HepG2 (cell line): ENCODE results near the gene SEC24B. TPM values are rescaled to one million over a fixed set of nuclear protein-coding genes. Genes with fewer than 3 reads are reported as not detected.
A peak's percentile ranks its signal among the peaks of the same experiment; 100 is the strongest.

ENCODE experiments used
- ATAC-seq: fragments of 200-7000 bp; cut with Tn5 transposase; 3 replicates; pipeline ENCODE4 v1.9.1; 2020; ENCODE audit warnings: mild to moderate bottlenecking, moderate library complexity
- BruUV-seq: library from RNA; stranded (reverse); fragments of 400-500 nt; replicated peaks from 2 replicates; lab custom pipeline; 2021; lab: Mats Ljungman, UMichigan
- CTCF ChIA-PET: fragments of 300-600 bp; formaldehyde crosslinking; extraction: SDS; loops from one replicate; lab custom pipeline; 2021; ENCODE audit warnings: low total read pairs, inconsistent platforms, low intra/inter-chr PET ratio; lab: Yijun Ruan, JAX
- POLR2A ChIA-PET: fragments of 350-600 bp; sonication (Branson Sonifier 250); formaldehyde crosslinking; loops from one replicate; lab custom pipeline; 2020; ENCODE audit warnings: antibody characterized with exemption, inconsistent platforms; lab: Yijun Ruan, JAX
- DNase-seq: peaks from one replicate; pipeline ENCODE4 v3.0.0-alpha.2; 2015; ENCODE audit warnings: low spot score
- FAIRE-seq: peaks from 3 replicates; lab custom pipeline; 2011; peaks lifted over from hg19 to GRCh38; lab: Jason Lieb, UNC
- H2AFZ ChIP-seq: one replicate; pipeline ENCODE4 v1.6.1; 2011; ENCODE audit warnings: low read length, inconsistent platforms
- H3K27ac ChIP-seq: fragments of 300-600 bp; 3 replicates; pipeline ENCODE4 v1.8.0; 2011; ENCODE audit warnings: mixed run types, mild to moderate bottlenecking, mixed read lengths, low read length, inconsistent platforms; ENCODE audit not compliant: insufficient read depth; ENCODE audit errors: extremely low read length
- H3K27me3 ChIP-seq, 2 experiments: fragments of 200-600 bp in 1 of 2; 2 replicates in 1 of 2; 3 replicates in 1 of 2; pipeline versions ENCODE4 v1.6.0 to v1.8.0; 2011; ENCODE audit warnings: low read length in 2 of 2, mild to moderate bottlenecking in 2 of 2, moderate library complexity in 2 of 2, inconsistent platforms in 1 of 2; ENCODE audit not compliant: insufficient read depth in 2 of 2, control insufficient read depth in 1 of 2
- H3K36me3 ChIP-seq, 2 experiments: fragments of 200-600 bp in 1 of 2; replicated peaks in 1 of 2; 2 replicates in 1 of 2; 3 replicates in 1 of 2; pipeline versions ENCODE4 v1.5.1 to v1.8.0; 2011; ENCODE audit warnings: low read length in 2 of 2, inconsistent platforms in 1 of 2; ENCODE audit not compliant: insufficient read depth in 2 of 2, control insufficient read depth in 1 of 2
- H3K4me1 ChIP-seq: 2 replicates; pipeline ENCODE4 v1.5.1; 2012; ENCODE audit warnings: low read length, inconsistent platforms; ENCODE audit not compliant: insufficient read depth
- H3K4me2 ChIP-seq: 2 replicates; pipeline ENCODE4 v1.6.0; 2011; ENCODE audit warnings: low read depth, low read length, inconsistent platforms
- H3K4me3 ChIP-seq, 3 experiments: fragments of 200-600 bp in 1 of 3; sonication (generic), shearing (Covaris generic) in 1 of 3; replicated peaks in 1 of 3; 2 replicates each; pipeline ENCODE4 v1.5.1; 2011 to 2016; ENCODE audit warnings: low read length in 3 of 3, inconsistent platforms in 2 of 3, low read depth in 2 of 3, mild to moderate bottlenecking in 2 of 3, control low read depth in 1 of 3, mixed read lengths in 1 of 3; ENCODE audit not compliant: insufficient read depth in 1 of 3
- H3K79me2 ChIP-seq: one replicate; pipeline ENCODE4 v1.6.1; 2011; ENCODE audit warnings: low read length, inconsistent platforms; ENCODE audit not compliant: insufficient read depth
- H3K9ac ChIP-seq: 2 replicates; pipeline ENCODE4 v1.6.0; 2011; ENCODE audit warnings: mild to moderate bottlenecking, low read depth, low read length, inconsistent platforms; ENCODE audit not compliant: insufficient read depth
- H3K9me3 ChIP-seq: 2 replicates; pipeline ENCODE4 v1.5.1; 2012; ENCODE audit warnings: mild to moderate bottlenecking, low read length
- H4K20me1 ChIP-seq: 2 replicates; pipeline ENCODE4 v1.6.0; 2011; ENCODE audit warnings: inconsistent platforms, mild to moderate bottlenecking, low read length, moderate library complexity; ENCODE audit not compliant: insufficient read depth
- BRD4 ChIP-seq: sonication (generic); formaldehyde crosslinking; IDR thresholded peaks from 2 replicates; pipeline ENCODE4 v1.4.0; 2020; ENCODE audit warnings: missing genetic modification reagents
- IKZF4 ChIP-seq: sonication (generic); formaldehyde crosslinking; IDR thresholded peaks from 2 replicates; pipeline ENCODE4 v1.5.1; 2020; ENCODE audit warnings: borderline replicate concordance, mild to moderate bottlenecking, low read depth, missing genetic modification reagents; ENCODE audit errors: not compliant biosample characterization
- KDM5A ChIP-seq: fragments of 200-600 bp; sonication (generic); IDR thresholded peaks from 2 replicates; pipeline ENCODE4 v1.7.0; 2018; ENCODE audit warnings: antibody characterized with exemption, mild to moderate bottlenecking, low read length, borderline replicate concordance
- MAFK ChIP-seq, 2 experiments: IDR thresholded peaks in 1 of 2; conservative IDR thresholded peaks in 1 of 2; 2 replicates each; pipeline ENCODE4 v1.6.1; 2011; ENCODE audit warnings: improper control_type of control experiment in 2 of 2, low read length in 2 of 2
- SMC3 ChIP-seq: IDR thresholded peaks from 2 replicates; pipeline ENCODE4 v1.6.1; 2011; ENCODE audit warnings: low read length, improper control_type of control experiment
- ZNF33A ChIP-seq: sonication (generic); formaldehyde crosslinking; IDR thresholded peaks from 2 replicates; pipeline ENCODE4 v1.5.1; 2020; ENCODE audit warnings: missing genetic modification reagents, mild to moderate bottlenecking, moderate library complexity, borderline replicate concordance
- WGBS: methylation state at CpG from one replicate; pipeline ENCODE4 v1.1.6; 2017; ENCODE audit warnings: low lambda C conversion rate; 5-methylcytosine and 5-hydroxymethylcytosine counted together
- in situ Hi-C: cut with HindIII; loops from 2 replicates; pipeline ENCODE4 v1.10.0; 2017; ENCODE audit warnings: low pct_unique_long_range_greater_than_20kb; ENCODE audit not compliant: extremely low pct_ligation_motif_present
- intact Hi-C: fragments of 100-400 bp; cut with micrococcal nuclease; formaldehyde crosslinking; loops from one replicate; pipeline ENCODE4 v1.10.0; 2022; ENCODE audit not compliant: unreplicated experiment
- polyA plus RNA-seq, 8 experiments: library from polyadenylated mRNA; depleted of rRNA in 3 of 8; stranded (reverse) in 7 of 8; unstranded in 1 of 8; fragments of >200 nt; fragmentation: Illumina TruSeq in 4 of 8; extraction: Trizol in 4 of 8; gene quantifications; 2 replicates each; pipeline versions ENCODE4 v1.2.1 to v1.2.3, GENCODE V29; 2011 to 2016; ENCODE audit warnings: low read depth in 4 of 8, missing spikeins in 1 of 8, mixed read lengths in 1 of 8; ENCODE audit not compliant: insufficient read depth in 1 of 8
- total RNA-seq, 5 experiments: library from RNA; depleted of rRNA; stranded (reverse); fragments of >200 nt; fragmentation: Illumina TruSeq; extraction: Trizol; gene quantifications; 2 replicates each; pipeline ENCODE4 v1.2.3, GENCODE V29; 2016; ENCODE audit warnings: low read depth in 1 of 5
- TF ChIP-seq, protein P1 (sequence below): sonication (generic); formaldehyde crosslinking; IDR thresholded peaks from 2 replicates; pipeline ENCODE4 v1.8.0; 2022; ENCODE audit warnings: mild to moderate bottlenecking, missing genetic modification reagents, moderate library complexity
- TF ChIP-seq, protein P2 (sequence below): sonication (generic); formaldehyde crosslinking; IDR thresholded peaks from 2 replicates; pipeline ENCODE4 v1.5.0; 2020; ENCODE audit warnings: mild to moderate bottlenecking, missing genetic modification reagents, moderate library complexity
- TF ChIP-seq, protein P3 (sequence below): sonication (generic); formaldehyde crosslinking; IDR thresholded peaks from 2 replicates; pipeline ENCODE4 v1.8.0; 2022; ENCODE audit warnings: missing genetic modification reagents, mild to moderate bottlenecking, moderate library complexity, borderline replicate concordance
- TF ChIP-seq, protein P4 (sequence below): IDR thresholded peaks from 2 replicates; pipeline ENCODE4 v1.6.1; 2016; ENCODE audit warnings: low read depth, control low read depth

SEC24B gene
- total and polyA plus RNA-seq, 2 of the 13 experiments (the other 11 are each of a cell fraction or from before 2014, with no cell fraction given) = 14.6 to 39.0 TPM

DNA sequence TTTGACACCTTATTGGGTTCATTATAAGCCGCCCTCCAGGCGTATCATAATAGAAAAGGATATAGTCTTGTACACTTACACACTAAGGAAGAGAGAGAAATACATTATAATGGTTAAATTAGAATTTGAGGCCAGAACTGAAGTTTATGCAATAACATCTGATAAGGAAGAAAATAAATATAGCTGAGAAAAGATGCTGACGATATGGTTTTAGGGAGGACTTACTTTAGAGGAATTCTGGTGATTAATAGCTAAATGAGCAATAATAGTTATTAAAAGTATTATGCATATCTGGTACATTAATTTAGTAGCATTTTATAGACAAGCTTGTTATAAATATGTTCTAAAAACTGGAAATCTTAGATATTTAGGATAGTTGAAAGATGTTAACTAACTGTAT is 138.5 kb downstream of the SEC24B start:
- CTCF ChIA-PET = no interaction called here
- Histone ChIP-seq H3K4me3 (no peak overlapping the region), H3K9ac (no peak overlapping the region), H3K9me3 (no peaks in the 10 kb centered on the region), H3K4me2 (no peak overlapping the region), H3K36me3 (no peaks in the 10 kb centered on the region), H3K4me1 (no peaks in the 10 kb centered on the region), H2AFZ (no peak overlapping the region), H3K27me3 (no peaks in the 10 kb centered on the region), H3K27ac (no peak overlapping the region), H4K20me1 (no peaks in the 10 kb centered on the region), H3K79me2 (no peaks in the 10 kb centered on the region)
- in situ Hi-C loops = loop anchor here (25.0 kb wide), 1 partner anchor 240 kb away; the partner anchor contains the start of genes CFI and GAR1
- intact Hi-C loops = loop anchor here (5.0 kb wide), 1 partner anchor 150 kb away; no protein-coding TSS in a partner anchor
- TF ChIP-seq KDM5A = no peak
- TF ChIP-seq MAFK (conservative IDR thresholded peaks at IDR 0.05 in 1 of 2, IDR thresholded peaks at IDR 0.05 in 1 of 2; ENCODE audit: low read length in 2 of 2) = peak in 1 of 2 experiments; percentile 51; a peak in 2 of 4 replicates
- BruUV-seq = no TSS peak
- no peak for FAIRE-seq
- DNase-seq = no peak
- POLR2A ChIA-PET = no interaction called here
- WGBS = 77% methylated on average over 3 of the region's 3 CpGs
- ATAC-seq = no peak

DNA sequence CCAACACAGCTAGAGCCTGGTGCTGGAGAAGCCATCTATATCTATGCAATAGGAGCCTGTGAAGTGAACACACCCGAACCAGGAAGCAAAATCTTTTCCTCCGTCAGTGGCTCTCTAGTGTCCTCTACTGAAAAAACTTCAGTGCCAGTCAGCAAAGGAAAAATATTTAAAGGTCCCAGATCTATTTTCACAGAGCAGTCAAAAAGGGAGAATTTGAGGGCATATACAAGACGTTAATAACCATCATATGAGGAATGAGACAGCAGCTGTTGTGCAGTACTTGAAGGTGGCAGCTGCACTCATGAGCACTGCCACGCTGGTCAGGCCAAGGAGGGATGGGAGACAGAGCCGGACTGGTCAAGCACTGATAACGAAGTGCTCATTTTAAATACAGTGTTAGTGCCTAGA is 140.8 kb downstream of the SEC24B start:
- Histone ChIP-seq H3K9me3 (no peaks in the 10 kb centered on the region), H3K27ac (no peak overlapping the region), H3K36me3 (no peaks in the 10 kb centered on the region), H3K27me3 (no peaks in the 10 kb centered on the region), H4K20me1 (no peaks in the 10 kb centered on the region), H3K4me3 (no peak overlapping the region), H3K79me2 (no peaks in the 10 kb centered on the region), H3K4me1 (no peaks in the 10 kb centered on the region), H2AFZ (no peak overlapping the region), H3K9ac (no peak overlapping the region), H3K4me2 (0 out of 2 replicates have a peak overlapping the region, but pooled peaks have one; percentile 20)
- no TSS peak for BruUV-seq
- ChIA-PET CTCF (no interaction called here), POLR2A (no interaction called here)
- peak; percentile 23 for FAIRE-seq
- 40% methylated on average over 6 of the region's 6 CpGs for WGBS
- in situ Hi-C loops = loop anchor here (25.0 kb wide), 1 partner anchor 238 kb away; the partner anchor contains the start of genes CFI and GAR1
- intact Hi-C loops = loop anchor here (5.0 kb wide), 1 partner anchor 152 kb away; no protein-coding TSS in a partner anchor
- peak; percentile 42 for DNase-seq
- ATAC-seq = peak; percentile 91
- peak; percentile 33; the same call in 1 of the 2 replicates for TF ChIP-seq SMC3
- TF ChIP-seq IKZF4 = no peak
- TF ChIP-seq, protein P1, sequence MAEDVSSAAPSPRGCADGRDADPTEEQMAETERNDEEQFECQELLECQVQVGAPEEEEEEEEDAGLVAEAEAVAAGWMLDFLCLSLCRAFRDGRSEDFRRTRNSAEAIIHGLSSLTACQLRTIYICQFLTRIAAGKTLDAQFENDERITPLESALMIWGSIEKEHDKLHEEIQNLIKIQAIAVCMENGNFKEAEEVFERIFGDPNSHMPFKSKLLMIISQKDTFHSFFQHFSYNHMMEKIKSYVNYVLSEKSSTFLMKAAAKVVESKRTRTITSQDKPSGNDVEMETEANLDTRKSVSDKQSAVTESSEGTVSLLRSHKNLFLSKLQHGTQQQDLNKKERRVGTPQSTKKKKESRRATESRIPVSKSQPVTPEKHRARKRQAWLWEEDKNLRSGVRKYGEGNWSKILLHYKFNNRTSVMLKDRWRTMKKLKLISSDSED (CRISPR knock-in tag) = no peak
- no peak for TF ChIP-seq ZNF33A (CRISPR knock-in tag)
- no peak for TF ChIP-seq BRD4
- TF ChIP-seq, protein P2, sequence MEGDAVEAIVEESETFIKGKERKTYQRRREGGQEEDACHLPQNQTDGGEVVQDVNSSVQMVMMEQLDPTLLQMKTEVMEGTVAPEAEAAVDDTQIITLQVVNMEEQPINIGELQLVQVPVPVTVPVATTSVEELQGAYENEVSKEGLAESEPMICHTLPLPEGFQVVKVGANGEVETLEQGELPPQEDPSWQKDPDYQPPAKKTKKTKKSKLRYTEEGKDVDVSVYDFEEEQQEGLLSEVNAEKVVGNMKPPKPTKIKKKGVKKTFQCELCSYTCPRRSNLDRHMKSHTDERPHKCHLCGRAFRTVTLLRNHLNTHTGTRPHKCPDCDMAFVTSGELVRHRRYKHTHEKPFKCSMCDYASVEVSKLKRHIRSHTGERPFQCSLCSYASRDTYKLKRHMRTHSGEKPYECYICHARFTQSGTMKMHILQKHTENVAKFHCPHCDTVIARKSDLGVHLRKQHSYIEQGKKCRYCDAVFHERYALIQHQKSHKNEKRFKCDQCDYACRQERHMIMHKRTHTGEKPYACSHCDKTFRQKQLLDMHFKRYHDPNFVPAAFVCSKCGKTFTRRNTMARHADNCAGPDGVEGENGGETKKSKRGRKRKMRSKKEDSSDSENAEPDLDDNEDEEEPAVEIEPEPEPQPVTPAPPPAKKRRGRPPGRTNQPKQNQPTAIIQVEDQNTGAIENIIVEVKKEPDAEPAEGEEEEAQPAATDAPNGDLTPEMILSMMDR = peak; percentile 38
- TF ChIP-seq, protein P3, sequence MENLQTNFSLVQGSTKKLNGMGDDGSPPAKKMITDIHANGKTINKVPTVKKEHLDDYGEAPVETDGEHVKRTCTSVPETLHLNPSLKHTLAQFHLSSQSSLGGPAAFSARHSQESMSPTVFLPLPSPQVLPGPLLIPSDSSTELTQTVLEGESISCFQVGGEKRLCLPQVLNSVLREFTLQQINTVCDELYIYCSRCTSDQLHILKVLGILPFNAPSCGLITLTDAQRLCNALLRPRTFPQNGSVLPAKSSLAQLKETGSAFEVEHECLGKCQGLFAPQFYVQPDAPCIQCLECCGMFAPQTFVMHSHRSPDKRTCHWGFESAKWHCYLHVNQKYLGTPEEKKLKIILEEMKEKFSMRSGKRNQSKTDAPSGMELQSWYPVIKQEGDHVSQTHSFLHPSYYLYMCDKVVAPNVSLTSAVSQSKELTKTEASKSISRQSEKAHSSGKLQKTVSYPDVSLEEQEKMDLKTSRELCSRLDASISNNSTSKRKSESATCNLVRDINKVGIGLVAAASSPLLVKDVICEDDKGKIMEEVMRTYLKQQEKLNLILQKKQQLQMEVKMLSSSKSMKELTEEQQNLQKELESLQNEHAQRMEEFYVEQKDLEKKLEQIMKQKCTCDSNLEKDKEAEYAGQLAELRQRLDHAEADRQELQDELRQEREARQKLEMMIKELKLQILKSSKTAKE (CRISPR knock-in tag) = no peak
- TF ChIP-seq, protein P4, sequence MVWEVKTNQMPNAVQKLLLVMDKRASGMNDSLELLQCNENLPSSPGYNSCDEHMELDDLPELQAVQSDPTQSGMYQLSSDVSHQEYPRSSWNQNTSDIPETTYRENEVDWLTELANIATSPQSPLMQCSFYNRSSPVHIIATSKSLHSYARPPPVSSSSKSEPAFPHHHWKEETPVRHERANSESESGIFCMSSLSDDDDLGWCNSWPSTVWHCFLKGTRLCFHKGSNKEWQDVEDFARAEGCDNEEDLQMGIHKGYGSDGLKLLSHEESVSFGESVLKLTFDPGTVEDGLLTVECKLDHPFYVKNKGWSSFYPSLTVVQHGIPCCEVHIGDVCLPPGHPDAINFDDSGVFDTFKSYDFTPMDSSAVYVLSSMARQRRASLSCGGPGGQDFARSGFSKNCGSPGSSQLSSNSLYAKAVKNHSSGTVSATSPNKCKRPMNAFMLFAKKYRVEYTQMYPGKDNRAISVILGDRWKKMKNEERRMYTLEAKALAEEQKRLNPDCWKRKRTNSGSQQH (CRISPR knock-in tag) = no peak
